Pericardium fibroblast (primary cell): Measurements from ENCODE around the gene TTC33. TPM values are rescaled to one million over a fixed set of nuclear protein-coding genes. Genes with fewer than 3 reads are reported as not detected.

ENCODE experiments used
- total RNA-seq: library from RNA; depleted of rRNA; stranded (reverse); fragments of >200 nt; gene quantifications from 2 replicates; pipeline ENCODE4 v1.2.3, GENCODE V29; 2015

TTC33 gene
- total RNA-seq, result 6.1 and 7.4 TPM in 2 replicates

GRCh38 chr5:40755407-40756365, at the start of gene TTC33:
Gene TTC33, minus strand, starts transcription at chr5:40755961. Its CDS starts 8,943 bp downstream, at chr5:40747018.

GRCh38 chr5:40798012-40798800, 42.4 kb upstream of the TTC33 start, which contains the start of gene PRKAA1:
Gene PRKAA1, minus strand, starts transcription at chr5:40798374. Its CDS starts 185 bp downstream, at chr5:40798189.

GRCh38 chr5:40679913-40680681, 75.7 kb downstream of the TTC33 start, which contains the start of gene PTGER4:
Gene PTGER4, plus strand, starts transcription at chr5:40679915. Its CDS starts 1,079 bp downstream, at chr5:40680994.

Other genes starting within 250 kb of the TTC33 start
- gene PTGER4, start 76.0 kb downstream of the TTC33 start, total RNA-seq, result 7.7 and 11.1 TPM in 2 replicates
- 52.7 and 64.0 TPM in 2 replicates for gene PRKAA1, start 42.4 kb upstream of the TTC33 start, total RNA-seq
- gene RPL37, start 79.3 kb upstream of the TTC33 start, total RNA-seq, result 566 and 569 TPM in 2 replicates
- gene CARD6, start 85.4 kb upstream of the TTC33 start, total RNA-seq, result 8.6 and 11.4 TPM in 2 replicates
- gene C7, start 153.5 kb upstream of the TTC33 start, total RNA-seq, result 996 and 3,547 TPM in 2 replicates